Neural cell (in vitro differentiated cells): Measurements from ENCODE around the gene RNF213. TPM values are rescaled to one million over a fixed set of nuclear protein-coding genes. Genes with fewer than 3 reads are reported as not detected.

Experiments
- H2AFZ ChIP-seq: fragments of 200-600, 300-800 bp; sonication (generic), shearing (Covaris generic); 2 replicates; pipeline ENCODE4 v1.6.0; 2014; ENCODE audit warnings: low read depth, mild to moderate bottlenecking, antibody characterized with exemption, low read length, moderate library complexity
- H3F3A ChIP-seq: fragments of 200-600 bp; shearing (Covaris generic); 2 replicates; pipeline ENCODE4 v1.6.1; 2016; ENCODE audit warnings: mild to moderate bottlenecking, moderate library complexity, mixed read lengths, antibody characterized with exemption, low read length; ENCODE audit not compliant: insufficient read depth, poor library complexity, severe bottlenecking
- H3K27ac ChIP-seq: fragments of 200-600, 300-800 bp; sonication (generic), shearing (Covaris generic); 2 replicates; pipeline ENCODE4 v1.5.1; 2014; ENCODE audit warnings: mild to moderate bottlenecking, low read length, moderate library complexity
- H3K27me3 ChIP-seq: fragments of 300-800, 200-600 bp; sonication (generic), shearing (Covaris generic); 2 replicates; pipeline ENCODE4 v1.6.0; 2014; ENCODE audit warnings: mild to moderate bottlenecking, low read depth, low read length, moderate library complexity; ENCODE audit not compliant: insufficient read depth
- H3K36me3 ChIP-seq: fragments of 300-800, 200-600 bp; sonication (generic), shearing (Covaris generic); 2 replicates; pipeline ENCODE4 v1.5.1; 2014; ENCODE audit warnings: mild to moderate bottlenecking, antibody characterized with exemption, low read length, moderate library complexity; ENCODE audit not compliant: insufficient read depth
- H3K4me2 ChIP-seq: fragments of 300-800, 200-600 bp; sonication (generic), shearing (Covaris generic); 2 replicates; pipeline ENCODE4 v1.6.0; 2014; ENCODE audit warnings: mild to moderate bottlenecking, low read length
- H3K4me3 ChIP-seq: fragments of 300-800, 200-600 bp; sonication (generic), shearing (Covaris generic); 2 replicates; pipeline ENCODE4 v1.5.1; 2014; ENCODE audit warnings: mild to moderate bottlenecking, low read length, moderate library complexity
- H3K79me2 ChIP-seq: fragments of 200-600 bp; shearing (Covaris generic); replicated peaks from 2 replicates; pipeline ENCODE4 v1.6.0; 2014; ENCODE audit warnings: mild to moderate bottlenecking, low read length, moderate library complexity; ENCODE audit not compliant: insufficient read depth
- H3K9ac ChIP-seq: fragments of 300-800, 200-600 bp; sonication (generic), shearing (Covaris generic); 2 replicates; pipeline ENCODE4 v1.6.1; 2016; ENCODE audit warnings: mild to moderate bottlenecking, low read length, mixed read lengths
- H3K9me2 ChIP-seq: fragments of 200-600 bp; shearing (Covaris generic); 2 replicates; pipeline ENCODE4 v1.6.1; 2016; ENCODE audit warnings: mild to moderate bottlenecking, low read length, mixed read lengths; ENCODE audit not compliant: insufficient read depth
- H3K9me3 ChIP-seq: fragments of 200-600, 300-800 bp; sonication (generic), shearing (Covaris generic); 2 replicates; pipeline ENCODE4 v1.6.1; 2016; ENCODE audit warnings: mild to moderate bottlenecking, mixed run types, low read length, moderate library complexity, mixed read lengths
- H4K20me1 ChIP-seq: fragments of 200-600 bp; shearing (Covaris generic); 2 replicates; pipeline ENCODE4 v1.6.1; 2016; ENCODE audit warnings: mild to moderate bottlenecking, mixed run types; ENCODE audit not compliant: insufficient read depth
- CTCF ChIP-seq: fragments of 450-650 bp; IDR thresholded peaks from 2 replicates; pipeline ENCODE4 v1.5.1; 2014; ENCODE audit warnings: antibody characterized with exemption, mild to moderate bottlenecking, moderate library complexity; ENCODE audit not compliant: poor library complexity, severe bottlenecking
- EP300 ChIP-seq: fragments of 450-650 bp; conservative IDR thresholded peaks from 2 replicates; pipeline ENCODE4 v1.6.1; 2014; ENCODE audit warnings: antibody characterized with exemption, mild to moderate bottlenecking, moderate library complexity; ENCODE audit not compliant: poor library complexity, severe bottlenecking
- EZH2 ChIP-seq: fragments of 200-600, 300-800 bp; shearing (Covaris generic), sonication (generic); IDR thresholded peaks from 2 replicates; pipeline ENCODE4 v1.6.1; 2014; ENCODE audit warnings: antibody characterized with exemption, low read length, borderline replicate concordance, mild to moderate bottlenecking; ENCODE audit not compliant: insufficient read depth, poor library complexity, severe bottlenecking
- MXI1 ChIP-seq: fragments of 450-650 bp; conservative IDR thresholded peaks from 2 replicates; pipeline ENCODE4 v1.6.1; 2014; ENCODE audit warnings: antibody characterized with exemption, mild to moderate bottlenecking; ENCODE audit not compliant: poor library complexity, severe bottlenecking
- POLR2AphosphoS5 ChIP-seq: IDR thresholded peaks from 2 replicates; pipeline ENCODE4 v1.6.1; 2012
- RAD21 ChIP-seq: fragments of 450-650 bp; conservative IDR thresholded peaks from 2 replicates; pipeline ENCODE4 v1.6.1; 2014; ENCODE audit warnings: antibody characterized with exemption, mild to moderate bottlenecking, moderate library complexity
- REST ChIP-seq: IDR thresholded peaks from 2 replicates; pipeline ENCODE4 v1.6.1; 2012; ENCODE audit warnings: borderline replicate concordance
- SMC3 ChIP-seq: fragments of 450-650 bp; conservative IDR thresholded peaks from 2 replicates; pipeline ENCODE4 v1.6.1; 2014; ENCODE audit warnings: antibody characterized with exemption, mild to moderate bottlenecking, moderate library complexity; ENCODE audit not compliant: poor library complexity
- TAF1 ChIP-seq: IDR thresholded peaks from 2 replicates; pipeline ENCODE4 v1.6.1; 2012; ENCODE audit warnings: low read depth
- polyA plus RNA-seq: library from polyadenylated mRNA; depleted of rRNA; stranded (reverse); fragments of >200 nt; gene quantifications from 2 replicates; pipeline ENCODE4 v1.2.3, GENCODE V29; 2014

Gene RNF213
- polyA plus RNA-seq, 1 donor from 2014 or later, result 1.5 TPM

- Histone ChIP-seq H3K27ac (no peak overlapping the region), H4K20me1 (no peaks in the 10 kb centered on the region), H3F3A (no peaks in the 10 kb centered on the region), H3K36me3 (peaks cover 7% of the 10 kb centered on the region), H3K9ac (no peak overlapping the region), H3K9me2 (no peaks in the 10 kb centered on the region), H2AFZ (no peak overlapping the region), H3K9me3 (no peaks in the 10 kb centered on the region), H3K27me3 (no peaks in the 10 kb centered on the region), H3K4me2 (no peak overlapping the region), H3K79me2 (no peaks in the 10 kb centered on the region), H3K4me3 (no peak overlapping the region)
- no peak for TF ChIP-seq EP300
- no peak for TF ChIP-seq CTCF
- TF ChIP-seq EZH2, result no peak
- no peak for TF ChIP-seq REST
- no peak for TF ChIP-seq MXI1
These were observed 85.3 kb downstream of the RNF213 start for GRCh38 chr17:80345841-80346497.

- peaks cover 7% of the 10 kb centered on the region for H3K36me3 ChIP-seq
- H3K4me3 ChIP-seq, result no peak overlapping the region
- H3K27ac ChIP-seq, result no peak overlapping the region
- H3K27me3 ChIP-seq, result no peaks in the 10 kb centered on the region
- no peak overlapping the region for H3K9ac ChIP-seq
- H2AFZ ChIP-seq, result no peak overlapping the region
- no peak overlapping the region for H3K4me2 ChIP-seq
- no peaks in the 10 kb centered on the region for H4K20me1 ChIP-seq
- H3K9me3 ChIP-seq, result no peaks in the 10 kb centered on the region
- H3K79me2 ChIP-seq, result no peaks in the 10 kb centered on the region
- TF ChIP-seq SMC3 (no peak), POLR2AphosphoS5 (no peak), CTCF (no peak), RAD21 (no peak), MXI1 (no peak), EZH2 (no peak), TAF1 (no peak), EP300 (no peak), REST (no peak)
- H3K9me2 ChIP-seq, result no peaks in the 10 kb centered on the region
- H3F3A ChIP-seq, result no peaks in the 10 kb centered on the region
These were observed 86.0 kb downstream of the RNF213 start for GRCh38 chr17:80346498-80347275.
